Smooth muscle cell of the coronary artery (primary cell): ENCODE results near the gene OR2L13. TPM values are rescaled to one million over a fixed set of nuclear protein-coding genes. Genes with fewer than 3 reads are reported as not detected.

ENCODE experiments used
- total RNA-seq: library from RNA; depleted of rRNA; stranded (reverse); fragments of >200 nt; gene quantifications from 2 replicates; pipeline ENCODE4 v1.2.3, GENCODE V29; 2014; ENCODE audit warnings: low replicate concordance

The OR2L13 gene, protein sequence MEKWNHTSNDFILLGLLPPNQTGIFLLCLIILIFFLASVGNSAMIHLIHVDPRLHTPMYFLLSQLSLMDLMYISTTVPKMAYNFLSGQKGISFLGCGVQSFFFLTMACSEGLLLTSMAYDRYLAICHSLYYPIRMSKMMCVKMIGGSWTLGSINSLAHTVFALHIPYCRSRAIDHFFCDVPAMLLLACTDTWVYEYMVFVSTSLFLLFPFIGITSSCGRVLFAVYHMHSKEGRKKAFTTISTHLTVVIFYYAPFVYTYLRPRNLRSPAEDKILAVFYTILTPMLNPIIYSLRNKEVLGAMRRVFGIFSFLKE
- total RNA-seq, result not detected in 2 replicates

DNA sequence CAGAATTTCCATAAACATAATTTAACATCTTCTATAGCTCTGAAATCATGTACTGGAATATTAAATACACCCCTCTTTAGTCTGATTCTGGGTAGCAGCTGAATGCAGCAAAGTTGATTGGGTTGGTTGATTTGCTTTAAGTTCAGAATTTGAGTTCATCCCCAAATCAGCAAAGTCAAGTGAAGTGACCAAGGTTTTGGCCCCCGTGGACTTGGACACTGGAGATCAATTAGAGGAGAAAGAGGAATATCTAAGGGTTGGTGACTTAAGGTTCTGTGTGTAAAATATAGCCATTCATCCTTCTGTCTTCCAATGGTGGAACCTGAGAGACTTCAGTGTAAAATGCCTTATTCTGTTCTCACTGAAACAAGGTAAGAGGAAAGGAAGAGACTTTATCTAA is at the start of gene OR2L13:
Gene OR2L13 (plus strand): TSS at position 301 of the 400 bp plus-strand sequence. CDS start 4,192 bp downstream, outside the sequence.

GRCh38 chr1:248046536-248046935 is 48.4 kb upstream of the OR2L13 start, which contains the start of gene OR2L3:
Gene OR2L3 (plus strand): TSS chr1:248046836. CDS start chr1:248060682, 13,846 bp downstream.

DNA sequence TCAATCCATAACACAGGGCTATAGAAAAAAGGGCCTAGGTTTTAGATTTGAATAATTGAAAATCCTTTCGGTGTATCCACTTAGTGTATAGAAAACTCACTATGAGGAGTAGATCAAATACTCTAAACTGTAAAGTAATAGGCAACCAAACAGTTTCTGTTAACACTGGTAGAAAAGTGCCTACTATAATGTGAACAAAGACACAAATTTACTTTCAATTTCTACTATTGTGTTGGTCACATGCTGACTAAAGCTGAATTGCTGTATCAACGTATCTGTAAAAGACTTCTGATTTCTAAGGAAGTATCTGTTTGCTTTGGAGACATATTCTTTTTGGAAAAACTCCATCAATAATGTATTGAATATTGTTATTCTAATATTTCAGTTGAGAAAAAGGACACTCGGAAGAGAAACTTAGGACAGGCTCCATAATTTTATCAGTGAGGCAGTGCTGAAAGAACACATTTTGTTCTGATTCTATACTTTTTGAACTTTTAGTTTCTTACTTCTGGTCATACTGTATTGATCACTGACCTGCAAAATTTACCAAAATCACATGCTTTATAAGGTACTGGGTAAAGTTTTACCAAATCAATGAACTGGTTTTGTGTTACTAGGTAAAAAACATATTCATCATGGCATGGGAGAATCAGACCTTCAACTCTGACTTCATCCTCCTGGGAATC is 49.7 kb downstream of the OR2L13 start, which contains the start of gene OR2M5:
Gene OR2M5 (plus strand): TSS at position 636 of the 686 bp plus-strand sequence. CDS start 0 bp downstream, at position 636.

Other genes starting within 250 kb of the OR2L13 start
- gene TRIM58, start 238.0 kb upstream of the OR2L13 start, total RNA-seq, result 0.30 TPM in 1 of 2 replicates, not detected in the other
- gene OR2W3, start 199.6 kb upstream of the OR2L13 start, total RNA-seq, result not detected in 2 replicates
- gene OR2T8, start 174.9 kb upstream of the OR2L13 start, total RNA-seq, result not detected in 2 replicates
- not detected in 2 replicates for gene OR2AJ1, start 170.3 kb upstream of the OR2L13 start, total RNA-seq
- gene OR2L8, start 146.3 kb upstream of the OR2L13 start, total RNA-seq, result not detected in 2 replicates
- gene OR2AK2, start 130.0 kb upstream of the OR2L13 start, total RNA-seq, result not detected in 2 replicates
- gene OR2L5, start 81.5 kb upstream of the OR2L13 start, total RNA-seq, result not detected in 2 replicates
- not detected in 2 replicates for gene OR2L2, start 65.1 kb upstream of the OR2L13 start, total RNA-seq
- not detected in 2 replicates for gene OR2L3, start 48.3 kb upstream of the OR2L13 start, total RNA-seq
- gene OR2M5, start 50.0 kb downstream of the OR2L13 start, total RNA-seq, result not detected in 2 replicates
- gene OR2M2, start 79.6 kb downstream of the OR2L13 start, total RNA-seq, result not detected in 2 replicates
- not detected in 2 replicates for gene OR2M3, start 102.1 kb downstream of the OR2L13 start, total RNA-seq
- not detected in 2 replicates for gene OR2M4, start 136.2 kb downstream of the OR2L13 start, total RNA-seq
- gene OR2T33, start 182.8 kb downstream of the OR2L13 start, total RNA-seq, result not detected in 2 replicates
- not detected in 2 replicates for gene OR2T12, start 208.2 kb downstream of the OR2L13 start, total RNA-seq
- not detected in 2 replicates for gene OR2M7, start 229.4 kb downstream of the OR2L13 start, total RNA-seq